H1 (cell line): ENCODE results near the gene TGM3. TPM values are rescaled to one million over a fixed set of nuclear protein-coding genes. Genes with fewer than 3 reads are reported as not detected.

Source experiments
- ASH2L ChIP-seq: fragments of 200-600, 300-600 bp; sonication (generic); IDR thresholded peaks from one replicate; pipeline ENCODE4 v1.7.1; 2017; ENCODE audit warnings: low read length
- CHD7 ChIP-seq: fragments of 300-600 bp; sonication (generic); IDR thresholded peaks from 2 replicates; pipeline ENCODE4 v1.7.1; 2012; ENCODE audit warnings: low read length, moderate library complexity, mild to moderate bottlenecking, inconsistent platforms; ENCODE audit not compliant: insufficient replicate concordance
- KDM1A ChIP-seq: fragments of 200-600, 300-600 bp; sonication (generic); IDR thresholded peaks from 2 replicates; pipeline ENCODE4 v1.7.1; 2016; ENCODE audit warnings: mild to moderate bottlenecking, low read length, borderline replicate concordance
- PHF8 ChIP-seq: fragments of 200-600 bp; sonication (generic); conservative IDR thresholded peaks from 2 replicates; pipeline ENCODE4 v1.7.1; 2012; ENCODE audit warnings: low read depth, mild to moderate bottlenecking, inconsistent platforms, low read length, moderate library complexity
- RBBP5 ChIP-seq: IDR thresholded peaks from 2 replicates; pipeline ENCODE4 v1.7.1; 2012; ENCODE audit warnings: low read depth, mild to moderate bottlenecking, inconsistent platforms, low read length, moderate library complexity, borderline replicate concordance
- TAF7 ChIP-seq: optimal IDR thresholded peaks from 2 replicates; pipeline ENCODE3; 2011; ENCODE audit warnings: low read depth, mild to moderate bottlenecking, inconsistent platforms, low read length, moderate library complexity, borderline replicate concordance
- TBP ChIP-seq: IDR thresholded peaks from 2 replicates; pipeline ENCODE4 v1.6.1; 2011; ENCODE audit warnings: low read depth, low read length, improper control_type of control experiment
- polyA plus RNA-seq, 7 experiments: library from polyadenylated mRNA; depleted of rRNA in 3 of 7; stranded (reverse) in 5 of 7; unstranded in 2 of 7; fragments of >200 nt in 5 of 7; fragments of 200-250 nt in 2 of 7; gene quantifications; 1 replicate in 5 of 7; 2 replicates in 1 of 7; 4 replicates in 1 of 7; pipeline versions ENCODE4 v1.2.1 to v1.2.3, GENCODE V29; 2011 to 2013; ENCODE audit warnings: missing spikeins in 2 of 7, mixed read lengths in 2 of 7
- total RNA-seq: library from RNA; stranded (reverse); fragmentation: NEBNext Ultra II Directional; extraction: Animal tissue kit (Norgen Biotek cat#: 25700); gene quantifications from 2 replicates; pipeline ENCODE4 v1.2.1, GENCODE V29; 2021

TGM3 gene
- total and polyA plus RNA-seq, 2 of the 8 experiments (the other 6 are each of a cell fraction or from before 2014, with no cell fraction given): 0.12 TPM; not detected in 1

GRCh38 chr20:2260250-2260649 lies 35.6 kb upstream of the TGM3 start (continued):
- TF ChIP-seq CHD7: no peak
- TF ChIP-seq PHF8: no peak
- no peak for TF ChIP-seq TAF7
- no peak for TF ChIP-seq TBP
- TF ChIP-seq RBBP5: no peak
- TF ChIP-seq KDM1A: no peak
- no peak for TF ChIP-seq ASH2L
